ENCODE data around the gene RFX7. TPM values are rescaled to one million over a fixed set of nuclear protein-coding genes. Genes with fewer than 3 reads are reported as not detected.

RFX7 gene
- total RNA-seq, 2 experiments from 2014 or later = 22.5 to 23.6 TPM

DNA sequence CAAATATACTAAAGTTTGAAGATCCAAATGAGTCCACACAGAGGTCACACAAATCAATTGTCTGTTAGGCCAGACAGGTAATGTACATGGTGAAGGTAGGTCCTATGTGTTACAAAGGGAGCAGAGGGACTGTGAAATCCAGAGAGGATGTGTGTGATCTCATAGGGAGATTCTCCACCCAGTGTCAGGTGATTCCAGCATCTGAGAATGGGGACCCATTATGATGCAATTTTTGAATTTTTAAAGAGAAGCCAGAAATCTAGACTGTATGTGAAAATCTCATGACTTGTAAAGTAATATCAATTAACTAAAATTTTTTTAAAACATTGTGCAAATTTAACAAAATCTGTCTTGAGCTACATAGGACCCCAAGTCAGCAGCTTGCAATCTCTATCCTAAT, 192.0 kb downstream of the RFX7 start:
- Mint-ChIP-seq H3K27ac (no peak overlapping the region), H3K4me3 (no peak overlapping the region), H3K9me3 (no peaks in the 10 kb centered on the region), H3K27me3 (no peaks in the 10 kb centered on the region), H3K36me3 (ENCODE audit: low read depth) (no peaks in the 10 kb centered on the region), H3K4me1 (ENCODE audit: low read depth) (no peaks in the 10 kb centered on the region)
- Histone ChIP-seq H3K9me3 (ENCODE audit: control insufficient read depth in 1 of 2, insufficient read depth in 1 of 2, low read length in 2 of 2) (no peaks in the 10 kb centered on the region), H3K36me3 (ENCODE audit: insufficient read depth, low read length) (no peaks in the 10 kb centered on the region), H3K4me3 (ENCODE audit: low read length) (no peak overlapping the region), H3K4me1 (ENCODE audit: insufficient read depth, low read length) (no peaks in the 10 kb centered on the region), H3K27ac (ENCODE audit: low read depth in 1 of 2, low read length in 2 of 2) (no peak overlapping the region), H3K27me3 (ENCODE audit: control insufficient read depth in 1 of 2, insufficient read depth in 2 of 2, low read length in 2 of 2) (no peaks in the 10 kb centered on the region)
- ATAC-seq (ENCODE audit: poor library complexity) (no peak), DNase-seq (no peak)
- ChIA-PET POLR2A (no interaction called here), CTCF (interaction anchor here (2.4 kb wide), 1 partner anchor 10 kb away, joined by 6 read pairs; no protein-coding TSS in a partner anchor)
- intact Hi-C loops (cut with DNase I, micrococcal nuclease) = loop anchor here (1.0 to 10.0 kb wide), 6 partner anchors 59 to 263 kb away; partner anchors contain the start of genes NEDD4 (in 1 of the 2) and RFX7 (in 1 of the 2)
- TF ChIP-seq, protein P1, sequence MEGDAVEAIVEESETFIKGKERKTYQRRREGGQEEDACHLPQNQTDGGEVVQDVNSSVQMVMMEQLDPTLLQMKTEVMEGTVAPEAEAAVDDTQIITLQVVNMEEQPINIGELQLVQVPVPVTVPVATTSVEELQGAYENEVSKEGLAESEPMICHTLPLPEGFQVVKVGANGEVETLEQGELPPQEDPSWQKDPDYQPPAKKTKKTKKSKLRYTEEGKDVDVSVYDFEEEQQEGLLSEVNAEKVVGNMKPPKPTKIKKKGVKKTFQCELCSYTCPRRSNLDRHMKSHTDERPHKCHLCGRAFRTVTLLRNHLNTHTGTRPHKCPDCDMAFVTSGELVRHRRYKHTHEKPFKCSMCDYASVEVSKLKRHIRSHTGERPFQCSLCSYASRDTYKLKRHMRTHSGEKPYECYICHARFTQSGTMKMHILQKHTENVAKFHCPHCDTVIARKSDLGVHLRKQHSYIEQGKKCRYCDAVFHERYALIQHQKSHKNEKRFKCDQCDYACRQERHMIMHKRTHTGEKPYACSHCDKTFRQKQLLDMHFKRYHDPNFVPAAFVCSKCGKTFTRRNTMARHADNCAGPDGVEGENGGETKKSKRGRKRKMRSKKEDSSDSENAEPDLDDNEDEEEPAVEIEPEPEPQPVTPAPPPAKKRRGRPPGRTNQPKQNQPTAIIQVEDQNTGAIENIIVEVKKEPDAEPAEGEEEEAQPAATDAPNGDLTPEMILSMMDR (IDR thresholded peaks at IDR 0.05) = no peak

DNA sequence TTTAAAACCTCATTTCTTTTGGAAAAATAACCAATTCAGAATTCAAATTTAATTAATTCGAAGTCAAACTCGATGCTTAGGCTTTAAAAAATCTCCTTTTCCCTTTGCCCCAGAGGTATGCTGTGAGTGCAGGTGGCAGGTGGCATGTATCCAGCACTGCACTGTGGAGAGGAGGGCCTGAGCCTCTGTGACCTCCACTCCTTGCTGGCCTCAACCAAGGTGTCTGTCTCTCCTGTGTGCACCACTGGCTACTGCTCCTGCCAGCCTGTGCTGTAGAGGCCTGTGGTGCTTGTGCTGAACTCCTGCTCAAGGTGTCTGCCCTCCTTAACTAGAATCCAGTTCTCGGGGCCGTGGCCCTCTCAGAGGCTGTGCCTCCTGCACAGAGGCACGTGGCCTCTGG, 194.1 kb downstream of the RFX7 start:
- ATAC-seq (ENCODE audit: poor library complexity) (no peak), DNase-seq (no peak)
- Histone ChIP-seq H3K9me3 (ENCODE audit: control insufficient read depth in 1 of 2, insufficient read depth in 1 of 2, low read length in 2 of 2) (no peaks in the 10 kb centered on the region), H3K27ac (ENCODE audit: low read depth in 1 of 2, low read length in 2 of 2) (no peak overlapping the region), H3K36me3 (ENCODE audit: insufficient read depth, low read length) (no peaks in the 10 kb centered on the region), H3K27me3 (ENCODE audit: control insufficient read depth in 1 of 2, insufficient read depth in 2 of 2, low read length in 2 of 2) (no peaks in the 10 kb centered on the region), H3K4me1 (ENCODE audit: insufficient read depth, low read length) (no peaks in the 10 kb centered on the region), H3K4me3 (ENCODE audit: low read length) (no peak overlapping the region)
- Mint-ChIP-seq H3K27ac (no peak overlapping the region), H3K36me3 (ENCODE audit: low read depth) (no peaks in the 10 kb centered on the region), H3K4me1 (ENCODE audit: low read depth) (peaks cover 4% of the 10 kb centered on the region), H3K9me3 (no peaks in the 10 kb centered on the region), H3K27me3 (no peaks in the 10 kb centered on the region), H3K4me3 (no peak overlapping the region)
- CTCF ChIA-PET = no interaction called here
- TF ChIP-seq, protein P1 (IDR thresholded peaks at IDR 0.05) = no peak
- POLR2A ChIA-PET = no interaction called here
- intact Hi-C loops (cut with DNase I, micrococcal nuclease) = no loop called here

DNA sequence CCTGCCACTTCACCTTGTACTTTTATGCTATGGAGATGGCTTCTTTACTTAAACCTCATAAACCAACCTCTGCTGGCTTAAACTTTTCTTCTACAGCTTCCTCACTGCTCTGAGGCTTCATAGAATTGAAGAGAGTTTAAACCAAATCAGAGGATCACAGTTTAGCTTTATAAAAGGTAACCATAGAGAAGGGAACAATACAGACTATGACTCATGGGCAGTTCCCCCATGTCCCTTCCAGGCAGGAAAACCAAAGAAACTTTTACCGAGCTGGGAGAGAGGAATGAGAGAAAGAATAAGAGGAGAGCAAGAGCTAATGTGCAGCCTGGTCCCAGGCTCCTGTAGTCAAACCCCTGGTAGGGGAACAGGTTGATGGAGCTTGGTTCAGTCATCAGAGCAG, 196.3 kb downstream of the RFX7 start:
- TF ChIP-seq, protein P1 (IDR thresholded peaks at IDR 0.05) = no peak
- no peak overlapping the region for H3K4me3 ChIP-seq (ENCODE audit: low read length)
- H3K36me3 ChIP-seq (ENCODE audit: insufficient read depth, low read length) = no peaks in the 10 kb centered on the region
- Mint-ChIP-seq H3K27me3 (no peaks in the 10 kb centered on the region), H3K4me3 (no peak overlapping the region), H3K36me3 (ENCODE audit: low read depth) (no peaks in the 10 kb centered on the region), H3K9me3 (no peaks in the 10 kb centered on the region), H3K4me1 (ENCODE audit: low read depth) (peaks cover 26% of the 10 kb centered on the region), H3K27ac (no peak overlapping the region)
- ATAC-seq (ENCODE audit: poor library complexity) = no peak
- no peak for DNase-seq
- intact Hi-C loops (cut with DNase I, micrococcal nuclease) = no loop called here
- ChIA-PET CTCF (interaction anchor here (0.6 kb wide), 2 partner anchors 149 to 156 kb away, joined by 3 read pairs; no protein-coding TSS in a partner anchor), POLR2A (interaction anchor here (0.6 kb wide), 1 partner anchor 410 kb away, joined by 3 read pairs; no protein-coding TSS in a partner anchor)
- no peak overlapping the region for H3K27ac ChIP-seq (ENCODE audit: low read depth in 1 of 2, low read length in 2 of 2)
- H3K27me3 ChIP-seq (ENCODE audit: control insufficient read depth in 1 of 2, insufficient read depth in 2 of 2, low read length in 2 of 2) = no peaks in the 10 kb centered on the region
- peaks cover 16% of the 10 kb centered on the region for H3K4me1 ChIP-seq (ENCODE audit: insufficient read depth, low read length)
- H3K9me3 ChIP-seq (ENCODE audit: control insufficient read depth in 1 of 2, insufficient read depth in 1 of 2, low read length in 2 of 2) = no peaks in the 10 kb centered on the region
